ENCODE measurements around the gene SGTB. TPM values are rescaled to one million over a fixed set of nuclear protein-coding genes. Genes with fewer than 3 reads are reported as not detected.

The SGTB gene, protein sequence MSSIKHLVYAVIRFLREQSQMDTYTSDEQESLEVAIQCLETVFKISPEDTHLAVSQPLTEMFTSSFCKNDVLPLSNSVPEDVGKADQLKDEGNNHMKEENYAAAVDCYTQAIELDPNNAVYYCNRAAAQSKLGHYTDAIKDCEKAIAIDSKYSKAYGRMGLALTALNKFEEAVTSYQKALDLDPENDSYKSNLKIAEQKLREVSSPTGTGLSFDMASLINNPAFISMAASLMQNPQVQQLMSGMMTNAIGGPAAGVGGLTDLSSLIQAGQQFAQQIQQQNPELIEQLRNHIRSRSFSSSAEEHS
- total RNA-seq = 10 to 100 TPM in 3 of 4 donors, 1 to 10 TPM in 1; 4.1 to 26.2 (median 13.5) TPM

DNA sequence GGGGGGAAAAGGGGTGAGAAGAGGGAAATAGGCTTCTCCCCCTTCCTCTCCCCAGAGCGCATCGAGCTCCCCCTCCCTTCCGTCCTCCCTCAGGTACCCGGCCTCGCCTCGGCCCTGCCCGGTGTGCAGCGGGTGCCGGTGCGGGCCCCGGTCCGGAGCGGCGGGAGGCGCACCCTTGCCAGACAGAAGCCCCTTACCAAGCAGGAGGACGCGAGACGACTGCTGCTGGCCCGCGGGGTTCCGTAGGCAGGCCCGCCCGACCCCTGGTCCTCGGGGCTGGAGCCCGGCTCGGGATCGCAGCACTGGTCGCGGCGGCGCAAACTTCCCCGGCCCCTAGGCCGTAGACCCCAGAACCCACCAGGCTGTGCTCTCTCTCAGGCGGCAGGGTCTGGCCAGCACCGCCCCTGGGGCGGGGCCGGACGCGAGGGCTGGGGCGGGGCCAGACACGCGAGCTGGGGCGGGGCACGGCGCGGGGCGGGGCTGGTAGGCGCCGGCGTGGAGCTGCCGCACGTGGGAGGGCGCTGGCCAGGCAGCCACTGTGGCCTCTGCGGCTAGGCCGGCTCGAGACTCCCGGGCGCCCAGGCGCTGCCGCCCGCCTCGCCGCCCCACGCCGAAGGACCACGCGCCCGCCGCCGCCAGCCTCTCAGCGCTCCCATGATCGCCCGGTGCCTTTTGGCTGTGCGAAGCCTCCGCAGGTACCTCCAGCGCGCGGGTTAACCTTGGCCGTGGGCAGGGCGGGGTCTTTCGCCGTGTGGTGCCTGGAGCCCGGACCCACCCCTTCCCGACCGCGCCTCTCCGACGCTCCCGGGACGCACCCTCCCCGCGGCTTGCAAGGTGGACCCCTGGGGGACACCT lies at the start of gene SGTB, which contains the start of gene NLN:
Gene SGTB (minus strand): TSS at position 390 of the 855 bp plus-strand sequence. CDS start 1,302 bp downstream, outside the sequence.
Gene NLN (plus strand): TSS at position 486 of the 855 bp plus-strand sequence. CDS start 169 bp downstream, at position 655.
- intact Hi-C loops (cut with DNase I; ENCODE audit: low total_unique reads) = no loop called here
- Histone ChIP-seq H3K4me1 (no peaks in the 10 kb centered on the region), H3K36me3 (no peaks in the 10 kb centered on the region), H3K4me3 (peak within 1 kb of the TSS; percentile 84 to 93), H3K9me3 (no peaks in the 10 kb centered on the region), H3K27me3 (no peaks in the 10 kb centered on the region), H3K27ac (peak within 1 kb of the TSS; percentile 77 to 81)
- peak; percentile 76 to 88 for DNase-seq
- TF ChIP-seq POLR2A (IDR thresholded peaks at IDR 0.05) = peak; percentile 11 to 59
- TF ChIP-seq, protein P1, sequence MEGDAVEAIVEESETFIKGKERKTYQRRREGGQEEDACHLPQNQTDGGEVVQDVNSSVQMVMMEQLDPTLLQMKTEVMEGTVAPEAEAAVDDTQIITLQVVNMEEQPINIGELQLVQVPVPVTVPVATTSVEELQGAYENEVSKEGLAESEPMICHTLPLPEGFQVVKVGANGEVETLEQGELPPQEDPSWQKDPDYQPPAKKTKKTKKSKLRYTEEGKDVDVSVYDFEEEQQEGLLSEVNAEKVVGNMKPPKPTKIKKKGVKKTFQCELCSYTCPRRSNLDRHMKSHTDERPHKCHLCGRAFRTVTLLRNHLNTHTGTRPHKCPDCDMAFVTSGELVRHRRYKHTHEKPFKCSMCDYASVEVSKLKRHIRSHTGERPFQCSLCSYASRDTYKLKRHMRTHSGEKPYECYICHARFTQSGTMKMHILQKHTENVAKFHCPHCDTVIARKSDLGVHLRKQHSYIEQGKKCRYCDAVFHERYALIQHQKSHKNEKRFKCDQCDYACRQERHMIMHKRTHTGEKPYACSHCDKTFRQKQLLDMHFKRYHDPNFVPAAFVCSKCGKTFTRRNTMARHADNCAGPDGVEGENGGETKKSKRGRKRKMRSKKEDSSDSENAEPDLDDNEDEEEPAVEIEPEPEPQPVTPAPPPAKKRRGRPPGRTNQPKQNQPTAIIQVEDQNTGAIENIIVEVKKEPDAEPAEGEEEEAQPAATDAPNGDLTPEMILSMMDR (IDR thresholded peaks at IDR 0.05) = no peak

DNA sequence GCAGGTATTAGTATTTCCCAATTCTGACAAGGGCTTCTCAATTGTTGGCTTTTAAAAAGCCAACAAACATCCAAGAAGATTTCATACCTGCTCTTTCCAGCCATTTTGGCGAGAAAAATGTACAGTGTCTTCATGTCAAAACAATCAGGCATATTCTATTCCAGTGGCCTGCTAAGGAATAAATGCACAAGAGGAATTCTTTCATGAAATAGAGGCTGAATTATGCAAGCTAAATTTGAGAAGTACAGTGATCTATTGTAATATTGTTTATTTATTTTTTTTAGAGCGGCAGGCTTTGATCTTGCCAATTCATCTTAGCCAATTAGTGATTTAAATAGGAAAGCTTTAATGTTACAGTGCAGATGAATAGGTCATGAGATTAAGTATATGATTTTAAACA lies 49.4 kb upstream of the SGTB start:
- H3K9me3 ChIP-seq = no peaks in the 10 kb centered on the region
- no peak for TF ChIP-seq POLR2A (IDR thresholded peaks at IDR 0.05)
- TF ChIP-seq, protein P1 (IDR thresholded peaks at IDR 0.05) = no peak
- no peaks in the 10 kb centered on the region for H3K27me3 ChIP-seq
- H3K36me3 ChIP-seq = no peaks in the 10 kb centered on the region
- H3K27ac ChIP-seq = no peak overlapping the region
- no peak for DNase-seq
- intact Hi-C loops (cut with DNase I; ENCODE audit: low total_unique reads) = no loop called here
- no peak overlapping the region for H3K4me3 ChIP-seq
- H3K4me1 ChIP-seq = no peaks in the 10 kb centered on the region

DNA sequence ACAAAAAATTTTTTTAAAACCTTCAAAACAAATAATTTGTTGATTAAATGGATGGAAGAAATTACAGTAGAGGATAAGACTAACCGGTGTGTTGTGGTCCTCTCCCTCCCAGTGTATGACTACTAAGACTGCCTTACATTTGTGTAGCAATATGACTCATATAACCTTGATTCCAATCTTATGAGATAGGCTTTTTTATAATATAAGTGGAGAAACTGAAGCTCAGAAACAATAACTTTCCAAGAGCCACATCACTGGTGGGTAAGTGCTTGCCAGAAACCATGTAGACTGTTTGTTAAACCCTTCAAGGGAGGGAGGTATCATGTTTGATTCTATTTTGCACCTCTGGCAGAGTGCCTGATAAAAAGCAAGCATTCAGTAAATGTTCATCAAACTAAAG lies 47.6 kb upstream of the SGTB start:
- DNase-seq = no peak
- Histone ChIP-seq H3K4me3 (no peak overlapping the region), H3K36me3 (no peaks in the 10 kb centered on the region), H3K27ac (no peak overlapping the region), H3K9me3 (no peaks in the 10 kb centered on the region), H3K27me3 (no peaks in the 10 kb centered on the region), H3K4me1 (no peaks in the 10 kb centered on the region)
- TF ChIP-seq, protein P1 (IDR thresholded peaks at IDR 0.05) = no peak
- TF ChIP-seq POLR2A (IDR thresholded peaks at IDR 0.05) = no peak
- intact Hi-C loops (cut with DNase I; ENCODE audit: low total_unique reads) = no loop called here

DNA sequence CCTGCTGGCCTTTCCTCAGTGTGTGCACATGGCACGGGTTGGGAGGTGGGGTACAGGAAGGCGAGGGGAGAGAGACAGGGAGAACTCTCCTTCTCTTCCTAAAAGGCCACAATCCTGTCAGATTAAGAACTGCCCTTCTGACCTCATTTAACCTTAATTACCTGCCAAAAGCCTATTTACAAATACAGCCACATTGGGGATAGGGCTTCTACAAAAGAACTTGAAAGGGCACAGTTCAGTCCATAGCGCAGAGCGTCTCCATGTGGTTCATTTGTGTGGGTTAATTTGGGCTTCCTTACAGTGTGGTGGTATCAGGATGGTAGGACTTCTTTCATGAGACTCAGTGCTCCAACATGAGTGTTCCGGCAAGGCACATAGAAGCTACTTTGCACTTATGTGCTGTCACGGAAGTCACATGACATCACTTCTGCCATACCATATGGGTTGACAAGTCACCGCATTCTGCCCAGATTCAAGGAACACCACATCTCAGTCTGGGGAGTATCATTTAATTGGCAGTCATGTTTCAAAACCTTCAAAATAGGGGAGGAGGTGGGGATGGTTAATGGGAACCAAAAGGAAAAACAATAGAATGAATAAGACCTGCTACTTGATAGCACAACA lies 46.9 kb upstream of the SGTB start:
- no peak for DNase-seq
- intact Hi-C loops (cut with DNase I; ENCODE audit: low total_unique reads) = no loop called here
- H3K27me3 ChIP-seq = no peaks in the 10 kb centered on the region
- TF ChIP-seq POLR2A (IDR thresholded peaks at IDR 0.05) = no peak
- TF ChIP-seq, protein P1 (IDR thresholded peaks at IDR 0.05) = no peak
- H3K9me3 ChIP-seq = no peaks in the 10 kb centered on the region
- H3K4me1 ChIP-seq = no peaks in the 10 kb centered on the region
- no peaks in the 10 kb centered on the region for H3K36me3 ChIP-seq
- H3K4me3 ChIP-seq = no peak overlapping the region
- H3K27ac ChIP-seq = no peak overlapping the region
